Aorta (tissue), 5 donors: ENCODE measurements around the gene ILK. TPM values are rescaled to one million over a fixed set of nuclear protein-coding genes. Genes with fewer than 3 reads are reported as not detected.

Experiments used
- ATAC-seq: fragments of 200-7000 bp; cut with Tn5 transposase; one replicate; pipeline ENCODE4 v1.9.1; 2022; ENCODE audit warnings: moderate library complexity; ENCODE audit not compliant: low FRiP score
- DNase-seq, 2 donors: peaks; one replicate each; pipeline ENCODE4 v3.0.0-alpha.2; 2020
- H3K27ac ChIP-seq, 2 donors: one replicate each; pipeline ENCODE4 v1.5.1; 2013; ENCODE audit warnings: low read length in 2 of 2, mild to moderate bottlenecking in 2 of 2, moderate library complexity in 2 of 2, control low read depth in 1 of 2, inconsistent platforms in 1 of 2, low read depth in 1 of 2
- H3K27me3 ChIP-seq, 2 donors: one replicate each; pipeline ENCODE4 v1.6.1; 2013; ENCODE audit warnings: control low read depth in 1 of 2, low read length in 1 of 2, mild to moderate bottlenecking in 1 of 2, moderate library complexity in 1 of 2; ENCODE audit not compliant: insufficient read depth in 2 of 2, control insufficient read depth in 1 of 2
- H3K36me3 ChIP-seq, 2 donors: one replicate each; pipeline ENCODE4 v1.6.1; 2013; ENCODE audit warnings: control low read depth in 1 of 2, low read length in 1 of 2, mild to moderate bottlenecking in 1 of 2; ENCODE audit not compliant: insufficient read depth in 2 of 2, control insufficient read depth in 1 of 2
- H3K4me1 ChIP-seq, 2 donors: one replicate each; pipeline ENCODE4 v1.6.1; 2013; ENCODE audit warnings: low read length in 2 of 2, control low read depth in 1 of 2, mild to moderate bottlenecking in 1 of 2, moderate library complexity in 1 of 2; ENCODE audit not compliant: insufficient read depth in 2 of 2, control insufficient read depth in 1 of 2
- H3K4me3 ChIP-seq, 2 donors: one replicate each; pipeline ENCODE4 v1.5.1; 2013; ENCODE audit warnings: low read length in 2 of 2, control low read depth in 1 of 2, mild to moderate bottlenecking in 1 of 2
- H3K9me3 ChIP-seq: one replicate; pipeline ENCODE4 v1.6.1; 2013; ENCODE audit warnings: mild to moderate bottlenecking, low read length; ENCODE audit not compliant: control insufficient read depth
- WGBS, 2 donors: extraction: QIAGEN DNeasy Blood & Tissue Kit; methylation state at CpG; one replicate each; pipeline ENCODE4 v1.1.7; 2013; 5-methylcytosine and 5-hydroxymethylcytosine counted together
- intact Hi-C, 2 donors: fragments of 100-400 bp; cut with DNase I; formaldehyde crosslinking; loops; one replicate each; pipeline versions ENCODE4 v1.14.2 to v1.15.0; 2022
- long read RNA-seq, 2 donors: library from polyadenylated mRNA; unstranded; transcript quantifications; one replicate each; pipeline ENCODE4 v2.0.0, GENCODE V29; 2020 to 2021
- polyA plus RNA-seq, 2 donors: library from polyadenylated mRNA; stranded (reverse); fragments of 200-250 nt; gene quantifications; one replicate each; pipeline ENCODE4 v1.2.3, GENCODE V29; 2013
- total RNA-seq, 2 donors: library from RNA; stranded (reverse); fragmentation: NEBNext Ultra II Directional; extraction: Animal tissue kit (Norgen Biotek cat#: 25700); gene quantifications; one replicate each; pipeline ENCODE4 v1.2.1, GENCODE V29; 2021
- donor health status: healthy with polysubstance abuse.
- donor health status: Bipolar disorder and iron deficiency.
- donor health status: DM: no; HTN: no; CAD: no.
- donor health status: DM: no; HTN: no; CAD: no.
- donor health status: DM: yes; HTN: yes; CAD: no.

ILK gene
- total RNA-seq (100 to 1,000 TPM; 336 to 562 TPM), polyA plus RNA-seq (100 to 1,000 TPM; 287 to 526 TPM)
- long read RNA-seq, donor 1, transcript ILK-203 (13 exons, 1,692 nt): major isoform, 2,396 of 4,459 reads
- long read RNA-seq, donor 1, transcript ILK-213 (2 exons, 574 nt): minor isoform, 30 of 4,459 reads
- long read RNA-seq, donor 1, transcript ILK-202 (12 exons, 2,074 nt): minor isoform, 194 of 4,459 reads
- long read RNA-seq, donor 1, transcript ILK-201 (13 exons, 1,802 nt): minor isoform, 1,138 of 4,459 reads
- long read RNA-seq, donor 1, partial matches to known transcripts: 191 of 4,459 reads
- long read RNA-seq, donor 1, other reads (novel, unspliced or antisense): 474 of 4,459 reads
- long read RNA-seq, donor 2, transcript ILK-212 (12 exons, 1,617 nt): minor isoform, 7 of 333 reads
- long read RNA-seq, donor 2, transcript ILK-201 (13 exons, 1,802 nt): minor isoform, 67 of 333 reads
- long read RNA-seq, donor 2, transcript ILK-202 (12 exons, 2,074 nt): minor isoform, 12 of 333 reads
- long read RNA-seq, donor 2, transcript ILK-203 (13 exons, 1,692 nt): major isoform, 192 of 333 reads
- long read RNA-seq, donor 2, partial matches to known transcripts: 22 of 333 reads
- long read RNA-seq, donor 2, other reads (novel, unspliced or antisense): 31 of 333 reads

DNA sequence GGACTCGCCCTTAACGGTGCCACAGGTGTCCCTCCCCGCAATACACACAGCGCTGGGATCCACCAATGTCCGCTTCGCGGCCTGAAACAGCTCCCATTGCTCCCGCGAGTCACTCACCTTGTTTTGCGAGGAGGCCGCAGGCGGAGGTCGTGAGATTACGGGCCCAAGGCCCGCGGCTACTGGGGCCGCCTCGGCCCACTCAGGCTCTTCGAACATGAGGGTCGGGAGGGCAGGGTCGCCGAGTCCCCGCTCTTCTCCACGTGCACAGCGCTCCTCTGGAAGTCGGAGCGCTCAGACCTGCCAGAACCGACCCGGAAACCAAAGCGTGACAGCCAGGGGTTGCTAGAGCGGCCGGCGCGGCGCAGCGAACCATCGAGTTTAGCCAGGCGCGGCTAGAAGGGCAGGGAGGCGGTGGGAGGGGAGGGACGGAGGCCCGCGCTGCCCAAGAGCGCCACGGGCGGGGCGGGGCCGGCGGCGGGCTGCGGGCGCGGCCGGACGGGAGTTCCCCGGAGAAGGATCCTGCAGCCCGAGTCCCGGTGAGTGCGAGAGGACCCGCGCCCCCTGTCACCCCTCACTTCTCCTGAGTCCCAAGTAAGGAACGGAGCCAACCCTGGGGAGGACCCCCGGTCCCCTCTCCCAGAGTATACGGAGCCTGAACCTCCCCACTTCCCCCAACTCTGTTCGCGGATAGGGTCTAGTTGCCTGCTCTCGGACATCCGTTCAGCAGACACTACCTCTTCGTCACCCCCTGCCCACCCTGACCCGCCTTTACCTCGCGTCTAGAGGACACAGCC, at the start of gene ILK, which contains the start of gene RRP8:
Gene ILK (plus strand): TSS at position 488 of the 794 bp plus-strand sequence. CDS start 498 bp downstream, outside the sequence.
Gene RRP8 (minus strand): TSS at position 330 of the 794 bp plus-strand sequence. CDS start 114 bp downstream, at position 216.
- peaks cover 7% of the 10 kb centered on the region in 2 donors for H3K4me1 ChIP-seq
- H3K27ac ChIP-seq: peak within 1 kb of the TSS; percentile 98
- DNase-seq (peak; percentile 95 to 97), ATAC-seq (peak; percentile 94)
- H3K9me3 ChIP-seq: no peaks in the 10 kb centered on the region
- WGBS, 2 donors: 0% methylated on average over 68 to 72 of the region's 72 CpGs
- intact Hi-C loops: loop anchor here in 1 of 2 donors (5.0 kb wide), 1 partner anchor 79 kb away; the partner anchor contains the start of gene MRPL17
- H3K4me3 ChIP-seq: peak within 1 kb of the TSS; percentile 80 to 92
- peaks cover 0 to 21% of the 10 kb centered on the region in 2 donors for H3K36me3 ChIP-seq
- no peaks in the 10 kb centered on the region for H3K27me3 ChIP-seq

GRCh38 chr11:6554828-6555706, 48.5 kb upstream of the ILK start:
- WGBS, 2 donors: 89 to 93% methylated on average over 5 of the region's 5 CpGs
- Histone ChIP-seq H3K27ac (no peak overlapping the region), H3K9me3 (no peaks in the 10 kb centered on the region), H3K4me1 (no peaks in the 10 kb centered on the region), H3K27me3 (no peaks in the 10 kb centered on the region), H3K4me3 (no peak overlapping the region), H3K36me3 (peaks cover 0 to 5% of the 10 kb centered on the region in 2 donors)
- intact Hi-C loops: no loop called here
- DNase-seq: no peak
- ATAC-seq: no peak

DNA sequence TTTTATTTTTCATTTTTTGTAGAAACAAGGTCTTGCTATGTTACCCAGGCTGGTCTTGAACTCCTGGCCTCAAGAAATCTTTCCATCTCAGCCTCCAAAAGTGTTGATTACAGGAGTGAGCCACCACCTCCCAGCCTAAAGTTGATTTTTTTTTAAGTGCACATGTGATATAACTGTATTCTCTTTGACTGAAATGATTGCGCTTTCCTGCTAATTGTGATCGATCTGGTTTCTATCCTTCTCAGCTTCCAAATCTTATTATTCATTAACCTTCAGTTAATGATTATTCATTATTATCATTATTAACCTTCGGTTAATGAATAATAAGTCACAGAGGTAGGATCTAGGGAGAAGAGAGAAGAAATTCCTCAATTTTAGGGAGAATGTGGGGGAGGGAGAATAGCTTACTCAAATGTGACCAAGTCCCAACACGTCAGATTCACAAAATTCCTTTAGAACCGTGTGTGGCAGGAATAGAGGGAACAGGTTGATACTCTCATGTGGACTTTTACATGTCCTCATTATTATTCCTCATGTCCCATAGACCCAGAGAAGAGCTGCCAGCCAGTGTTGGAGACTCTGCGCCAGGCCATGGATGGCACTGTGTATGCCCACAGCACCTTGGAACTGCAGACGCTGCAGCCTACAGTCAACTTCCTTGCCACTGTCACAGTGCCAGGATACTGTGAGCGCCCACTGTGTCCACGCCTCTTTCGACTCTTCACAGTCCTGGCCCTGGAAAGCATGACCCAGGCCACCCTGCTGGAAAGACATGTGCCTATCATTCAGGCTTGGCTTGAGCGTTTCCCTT, 47.2 kb upstream of the ILK start:
- no peak for DNase-seq
- H3K36me3 ChIP-seq: peaks cover 0 to 5% of the 10 kb centered on the region in 2 donors
- no peak overlapping the region for H3K27ac ChIP-seq
- intact Hi-C loops: no loop called here
- H3K4me1 ChIP-seq: no peaks in the 10 kb centered on the region
- no peak overlapping the region for H3K4me3 ChIP-seq
- 90 to 91% methylated on average over 11 of the region's 11 CpGs for WGBS, 2 donors
- ATAC-seq: no peak
- H3K9me3 ChIP-seq: no peaks in the 10 kb centered on the region
- H3K27me3 ChIP-seq: no peaks in the 10 kb centered on the region

GRCh38 chr11:6557063-6557462, 46.5 kb upstream of the ILK start:
- 90 to 96% methylated on average over 11 of the region's 11 CpGs for WGBS, 2 donors

GRCh38 chr11:6557761-6558674, 45.6 kb upstream of the ILK start:
- H3K4me3 ChIP-seq: no peak overlapping the region
- 90 to 91% methylated on average over 14 of the region's 14 CpGs for WGBS, 2 donors
- no peaks in the 10 kb centered on the region for H3K27me3 ChIP-seq
- no peak overlapping the region for H3K27ac ChIP-seq
- intact Hi-C loops: no loop called here
- peak in 1 of 2 donors; percentile 45 for DNase-seq
- H3K9me3 ChIP-seq: no peaks in the 10 kb centered on the region
- no peaks in the 10 kb centered on the region for H3K4me1 ChIP-seq
- peaks cover 0 to 5% of the 10 kb centered on the region in 2 donors for H3K36me3 ChIP-seq
- no peak for ATAC-seq

More at GRCh38 chr11:6557063-6557462, 46.5 kb upstream of the ILK start:
- Histone ChIP-seq H3K27me3 (no peaks in the 10 kb centered on the region), H3K4me1 (no peaks in the 10 kb centered on the region), H3K36me3 (peaks cover 0 to 5% of the 10 kb centered on the region in 2 donors), H3K9me3 (no peaks in the 10 kb centered on the region), H3K27ac (no peak overlapping the region), H3K4me3 (no peak overlapping the region)
- peak in 1 of 2 donors; percentile 59 for DNase-seq
- intact Hi-C loops: no loop called here
- no peak for ATAC-seq

- WGBS, 2 donors: 93 to 100% methylated on average over 1 of the region's 1 CpG
- Histone ChIP-seq H3K36me3 (peaks cover 0 to 5% of the 10 kb centered on the region in 2 donors), H3K4me1 (no peaks in the 10 kb centered on the region), H3K27me3 (no peaks in the 10 kb centered on the region), H3K9me3 (no peaks in the 10 kb centered on the region), H3K27ac (no peak overlapping the region), H3K4me3 (no peak overlapping the region)
- ATAC-seq (no peak), DNase-seq (no peak)
- intact Hi-C loops: no loop called here
Measured at GRCh38 chr11:6559369-6559768, 44.2 kb upstream of the ILK start.

DNA sequence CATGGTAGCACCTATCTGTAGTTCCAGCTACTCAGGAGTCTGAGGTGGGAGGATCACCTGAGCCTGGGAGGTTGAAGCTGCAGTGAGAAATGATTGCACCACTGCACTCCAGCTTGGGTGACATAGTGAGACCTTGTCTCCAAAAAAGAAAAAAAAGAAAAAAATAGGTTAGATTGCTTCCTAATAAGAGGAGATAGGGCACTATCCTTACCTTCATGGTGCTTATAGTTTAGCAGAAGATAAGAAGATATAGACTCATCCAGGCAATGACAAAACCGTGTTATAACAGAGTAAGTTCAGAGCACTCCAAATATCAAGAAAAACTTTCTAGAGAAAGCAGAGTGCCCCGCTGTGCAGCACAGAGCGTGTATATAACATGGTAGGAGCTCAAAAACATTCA, 42.3 kb upstream of the ILK start:
- ATAC-seq (no peak), DNase-seq (no peak)
- Histone ChIP-seq H3K27ac (no peak overlapping the region), H3K9me3 (no peaks in the 10 kb centered on the region), H3K4me1 (no peaks in the 10 kb centered on the region), H3K27me3 (no peaks in the 10 kb centered on the region), H3K4me3 (no peak overlapping the region), H3K36me3 (peaks cover 0 to 5% of the 10 kb centered on the region in 2 donors)
- intact Hi-C loops: no loop called here
- WGBS, 2 donors: 93 to 96% methylated on average over 3 of the region's 3 CpGs
